Stimulated activated CD4-positive, alpha-beta T cell treated with anti-CD3 and anti-CD28 coated beads, Interleukin-1b, Interleukin-23, amount 100 ng/mL, for 48 hours (primary cell): ENCODE results near the gene KIRREL3.

Experiments
- DNase-seq: peaks from one replicate; pipeline ENCODE4 v3.0.0-alpha.2; 2020

KIRREL3 gene

DNA sequence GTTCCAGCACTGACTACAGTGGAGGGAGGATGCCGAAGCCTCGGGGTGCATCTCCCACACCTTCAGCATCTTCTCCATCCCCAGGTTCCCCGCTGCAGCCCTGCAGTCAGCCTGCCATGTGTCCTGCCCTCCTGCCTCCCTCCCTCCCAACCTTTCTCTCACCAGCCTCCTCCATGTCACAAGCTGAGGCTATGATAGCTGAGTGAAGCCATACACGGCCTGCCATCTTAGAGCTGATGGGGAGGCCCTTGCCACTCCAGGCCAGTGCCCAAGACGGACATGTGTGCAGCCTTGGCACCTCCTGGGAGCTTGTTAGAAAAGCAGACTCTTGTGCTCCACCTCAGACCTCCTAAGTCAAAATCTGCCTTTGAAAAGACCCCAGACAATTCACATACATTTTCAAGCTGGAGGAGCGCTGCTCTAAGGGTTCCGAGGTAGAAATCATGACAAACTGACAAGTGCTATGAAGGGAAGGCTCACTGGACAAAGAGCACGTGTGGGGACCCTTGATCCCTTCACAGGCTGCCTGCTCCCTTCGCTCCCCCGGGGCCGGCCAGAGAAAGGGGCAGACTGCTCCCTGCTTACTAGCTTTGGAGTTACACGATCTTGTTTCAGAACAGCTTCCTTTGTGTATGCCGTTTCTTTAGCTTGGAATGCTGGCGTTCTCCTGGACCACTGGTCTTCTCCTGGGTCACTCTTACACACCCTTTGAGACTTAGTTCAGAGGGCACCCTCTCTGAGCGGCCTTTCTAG lies 521.2 kb downstream of the KIRREL3 start:
- no peak for DNase-seq

DNA sequence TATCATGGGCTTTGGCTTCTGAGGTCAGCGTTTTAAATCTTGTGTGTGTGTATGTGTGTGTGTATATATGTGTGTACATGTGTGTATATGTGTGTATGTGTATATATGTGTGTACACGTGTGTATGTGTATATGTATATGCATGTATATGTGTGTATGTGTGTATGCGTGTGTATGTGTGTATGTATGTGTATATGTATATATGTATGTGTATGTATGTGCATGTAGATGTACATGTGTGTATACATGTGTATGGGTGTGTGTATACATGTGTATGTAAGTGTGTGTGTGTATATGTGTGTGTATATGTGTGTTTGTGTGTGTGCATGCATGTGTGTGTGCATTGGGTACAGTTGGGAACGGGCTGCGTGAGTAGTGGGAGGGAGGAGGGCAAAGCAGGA lies 522.1 kb downstream of the KIRREL3 start:
- no peak for DNase-seq

DNA sequence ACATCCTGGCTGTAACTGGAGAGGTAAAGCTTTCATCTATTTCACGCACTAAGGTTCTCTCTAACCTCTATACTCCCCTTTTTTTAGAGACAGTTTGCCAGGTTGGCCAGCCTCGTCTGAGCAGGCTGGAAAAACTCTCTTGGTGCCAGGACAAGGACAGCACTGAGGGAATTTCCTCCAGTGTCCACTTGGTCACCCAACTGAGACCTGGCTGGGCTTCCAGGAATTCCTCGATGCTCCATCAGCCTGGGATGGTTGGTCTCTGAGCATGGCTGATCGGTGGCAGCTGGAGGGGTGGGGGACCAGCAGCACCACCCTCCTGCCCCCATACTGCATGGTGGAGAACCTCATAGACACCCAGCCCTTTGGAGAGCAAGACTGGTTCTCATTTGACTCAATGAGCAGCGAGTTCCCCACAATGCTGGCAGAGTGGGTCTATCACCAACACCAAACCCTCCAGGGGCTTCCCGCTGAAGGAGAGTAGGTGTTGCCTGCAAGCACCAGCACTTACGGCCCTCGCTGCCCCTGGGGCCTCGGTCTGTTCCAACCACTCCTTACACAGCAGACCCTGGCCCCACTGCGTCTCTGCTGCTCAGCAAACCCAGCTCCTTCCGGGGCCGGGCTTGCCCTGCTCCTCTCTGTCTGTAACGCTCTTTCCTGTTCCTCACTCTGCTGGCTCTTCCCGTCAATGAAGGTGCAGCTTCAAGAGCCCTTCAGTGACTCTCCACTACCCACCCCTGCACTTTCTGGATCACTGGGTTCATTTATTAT lies 522.9 kb downstream of the KIRREL3 start:
- peak; percentile 14 for DNase-seq

DNA sequence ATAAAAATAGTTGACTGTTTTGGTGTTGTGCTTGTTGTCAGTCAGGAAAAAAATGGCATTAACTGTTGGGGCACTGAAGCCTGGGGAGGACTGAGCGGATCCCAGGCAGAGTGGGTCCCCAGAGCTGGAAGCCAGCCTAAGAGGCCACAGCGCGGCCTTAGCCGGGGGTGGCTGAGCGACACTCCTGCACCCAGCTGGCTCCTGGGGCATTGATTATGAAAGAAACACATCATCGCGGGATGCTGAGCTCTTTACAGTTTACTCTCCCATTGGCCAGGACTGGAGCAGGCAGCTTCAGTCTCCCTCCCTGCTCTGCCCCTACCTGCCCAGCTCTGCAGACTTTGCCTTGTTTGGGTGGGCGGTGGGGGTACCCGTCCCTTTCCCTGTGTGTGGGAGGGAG lies 523.6 kb downstream of the KIRREL3 start:
- no peak for DNase-seq

DNA sequence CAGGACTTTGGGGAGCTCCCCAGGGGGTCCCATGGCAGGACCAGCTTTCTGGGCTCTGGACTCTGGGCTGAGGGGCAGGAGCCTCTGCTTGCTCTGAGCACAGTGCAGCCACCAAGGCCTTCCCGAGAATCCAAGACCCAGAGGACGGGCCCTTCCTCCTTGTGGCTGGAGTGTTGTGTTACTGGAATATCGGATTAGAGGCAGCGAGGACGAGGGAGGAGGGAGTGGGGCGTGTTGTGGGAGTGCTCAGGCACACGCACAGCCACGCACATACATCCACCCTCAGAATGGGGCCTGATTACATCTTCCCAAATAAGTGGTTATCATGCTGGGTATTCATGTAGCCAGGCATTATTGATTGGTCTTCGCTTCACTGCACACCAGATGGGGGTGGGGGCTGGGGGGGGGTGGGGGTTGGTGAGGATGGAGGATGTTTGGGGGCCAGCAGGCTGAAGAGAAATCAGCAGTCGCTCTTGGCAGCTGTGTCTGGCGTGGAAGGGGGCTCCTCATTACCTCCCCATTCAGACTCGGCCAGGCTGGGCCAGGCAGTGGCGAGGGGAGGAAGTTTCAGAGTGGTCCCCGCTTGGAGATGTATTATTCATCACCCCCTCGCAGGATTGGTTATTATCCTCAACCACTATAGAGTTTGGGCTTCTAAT lies 524.2 kb downstream of the KIRREL3 start:
- no peak for DNase-seq

DNA sequence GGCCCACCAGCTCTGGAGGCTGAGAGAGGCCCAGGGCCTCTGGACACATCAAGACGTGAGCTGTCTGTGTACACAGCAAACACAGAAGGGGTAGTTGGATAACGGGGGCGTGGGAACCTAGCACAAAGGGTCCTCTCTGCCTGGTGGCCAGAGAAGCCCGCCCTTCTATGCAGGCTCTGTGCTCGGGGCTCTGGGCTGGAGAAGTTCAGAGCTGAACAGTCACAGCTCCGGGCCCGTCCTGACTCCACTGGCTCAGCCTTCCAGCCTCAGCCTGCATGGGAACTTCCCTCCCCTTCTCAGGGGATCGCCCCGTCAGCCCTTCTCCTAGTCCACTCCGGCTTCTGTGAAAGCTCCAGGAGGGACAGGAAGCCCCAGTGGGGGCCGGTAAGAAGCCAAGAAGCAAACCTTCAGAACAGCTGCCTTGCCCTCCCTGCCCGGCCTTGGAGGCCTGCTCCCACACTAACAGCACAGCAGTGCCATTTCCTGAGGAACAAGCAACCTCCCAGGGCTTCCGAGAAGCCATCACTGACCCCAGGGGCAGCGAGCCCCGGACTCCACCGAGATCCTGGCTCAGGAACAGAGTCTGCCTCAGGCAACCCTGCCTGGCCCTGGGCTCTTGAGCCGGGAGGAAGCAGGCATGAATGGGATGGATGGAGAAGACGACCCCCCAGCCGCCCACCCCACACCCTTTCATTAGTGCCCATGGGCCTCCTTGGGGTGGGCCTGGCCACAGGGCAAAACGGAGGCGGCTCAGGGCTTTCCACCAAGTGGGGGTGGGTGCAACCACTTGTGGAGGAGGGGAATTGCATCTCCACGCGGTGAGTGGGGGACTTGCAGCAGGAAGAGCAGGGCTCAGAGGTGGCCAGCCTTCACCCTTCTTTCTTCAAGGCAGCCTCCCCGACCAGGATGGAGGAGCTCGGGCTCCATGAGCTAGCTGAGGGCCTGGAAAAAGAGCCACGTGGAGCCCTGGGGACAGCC lies 525.3 kb downstream of the KIRREL3 start:
- DNase-seq, result no peak

DNA sequence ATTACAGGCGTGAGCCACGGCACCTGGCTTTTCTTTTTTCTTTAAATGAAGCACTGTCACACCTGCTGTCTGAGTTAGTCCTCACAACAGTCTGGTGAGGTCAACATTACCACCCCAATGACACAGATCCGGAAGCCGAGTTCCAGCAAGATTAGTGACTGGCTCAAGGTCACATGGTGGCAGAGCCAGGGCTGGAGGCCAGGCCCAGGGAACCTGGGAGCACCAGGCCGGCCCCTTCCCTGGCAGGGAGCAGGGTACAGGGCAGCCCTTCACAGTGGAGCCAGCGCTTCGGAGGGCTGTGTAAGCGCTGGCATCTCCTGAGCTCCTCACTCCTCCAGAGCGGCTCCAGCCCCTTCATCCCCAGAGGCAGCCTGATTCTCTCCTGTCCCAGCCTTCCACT lies 526.4 kb downstream of the KIRREL3 start:
- DNase-seq, result no peak

DNA sequence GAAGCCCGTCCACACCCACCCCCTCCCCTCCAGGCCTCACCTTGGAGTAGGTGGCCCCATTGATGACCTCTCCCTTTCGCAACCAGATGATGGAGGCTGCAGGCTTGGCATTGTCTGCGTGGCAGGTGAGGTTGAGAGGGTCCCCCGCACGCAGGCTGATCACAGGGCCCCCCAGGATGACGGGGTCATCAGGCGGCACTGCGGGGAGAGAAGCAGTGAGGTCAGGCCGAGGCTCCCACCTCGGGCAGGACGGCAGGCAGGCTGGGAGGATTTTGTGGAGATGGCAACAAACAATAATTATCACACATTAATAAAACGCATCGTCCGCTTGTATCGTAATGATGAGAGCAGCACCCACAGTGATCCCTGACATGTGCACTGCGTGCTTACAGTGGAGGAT lies 527.3 kb downstream of the KIRREL3 start:
- DNase-seq, result no peak

DNA sequence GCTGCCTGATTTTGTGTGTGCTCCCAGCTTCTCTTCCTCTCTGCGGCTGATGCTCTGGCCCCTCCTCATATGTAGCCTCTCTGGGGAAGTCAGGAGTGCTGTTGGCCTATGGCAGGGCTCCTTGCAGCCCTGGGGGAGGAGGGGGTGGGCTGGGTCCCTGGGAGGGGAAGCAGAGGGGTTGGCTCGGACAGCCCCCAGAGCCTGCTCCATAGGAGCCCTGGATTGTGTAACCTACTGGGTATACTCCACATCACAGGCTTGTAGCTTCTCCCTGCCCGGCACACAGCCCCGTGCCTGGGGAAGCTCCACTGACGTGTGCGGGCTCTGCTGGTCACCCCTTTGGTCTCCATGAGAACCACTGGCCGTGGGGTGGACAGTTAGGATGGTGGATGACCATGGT lies 531.3 kb downstream of the KIRREL3 start:
- no peak for DNase-seq

DNA sequence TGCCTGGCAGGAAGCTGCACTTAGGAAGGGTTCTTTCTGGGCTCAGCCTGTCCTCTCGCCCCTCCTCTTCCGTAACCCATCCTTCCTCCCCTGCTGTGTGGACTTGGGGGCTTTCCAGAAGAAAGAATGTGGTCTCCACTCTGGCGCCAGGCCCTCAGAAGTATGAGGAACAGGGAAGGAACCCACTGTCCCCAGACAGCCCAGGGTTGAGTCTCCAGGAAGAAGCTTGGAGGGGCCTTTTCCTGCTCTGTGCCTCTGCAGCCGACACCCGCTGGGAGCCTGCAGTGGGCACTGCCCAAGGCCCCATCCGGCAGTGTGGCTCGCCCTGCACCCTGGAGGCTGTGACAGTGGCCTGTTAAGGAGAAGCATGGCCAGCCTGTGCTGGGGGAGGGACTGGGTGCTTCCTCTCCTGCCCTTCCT lies 532.5 kb downstream of the KIRREL3 start:
- no peak for DNase-seq

DNA sequence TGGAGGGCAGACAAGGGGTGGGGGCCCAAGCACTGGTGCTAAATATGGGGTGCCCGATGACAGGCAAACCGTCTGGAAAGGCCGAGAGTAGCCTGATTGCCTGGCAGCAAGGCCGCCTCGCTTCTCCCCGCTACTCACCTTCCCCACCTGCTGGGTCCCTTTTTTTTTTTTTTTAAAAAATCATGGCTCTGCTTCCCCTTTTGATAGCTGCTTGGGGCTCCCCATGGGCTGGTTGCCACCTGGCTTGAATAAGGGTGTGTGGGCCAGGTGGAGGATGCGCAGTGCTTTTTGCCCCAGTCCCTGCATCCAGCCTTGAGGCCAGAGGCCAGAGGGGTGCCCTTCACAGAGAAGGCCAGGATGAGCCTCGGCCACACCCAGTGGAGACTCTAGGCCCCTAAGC lies 533.1 kb downstream of the KIRREL3 start:
- no peak for DNase-seq

DNA sequence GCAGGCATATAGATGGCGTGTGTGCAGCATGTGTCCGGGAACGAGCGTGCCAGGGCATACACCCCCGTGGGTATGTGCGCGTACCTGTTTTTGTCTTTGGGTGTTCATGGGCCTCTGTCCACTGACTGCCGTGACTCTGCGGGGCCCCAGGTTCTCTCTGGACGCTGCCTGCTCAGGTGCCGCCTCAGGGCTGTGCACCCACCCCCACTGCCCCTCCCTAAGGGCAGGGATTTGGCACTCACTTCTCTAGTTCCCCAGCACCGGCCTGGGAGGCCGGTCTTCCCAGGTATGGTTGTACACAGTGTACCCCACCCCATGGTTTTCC lies 533.6 kb downstream of the KIRREL3 start:
- DNase-seq, result no peak

DNA sequence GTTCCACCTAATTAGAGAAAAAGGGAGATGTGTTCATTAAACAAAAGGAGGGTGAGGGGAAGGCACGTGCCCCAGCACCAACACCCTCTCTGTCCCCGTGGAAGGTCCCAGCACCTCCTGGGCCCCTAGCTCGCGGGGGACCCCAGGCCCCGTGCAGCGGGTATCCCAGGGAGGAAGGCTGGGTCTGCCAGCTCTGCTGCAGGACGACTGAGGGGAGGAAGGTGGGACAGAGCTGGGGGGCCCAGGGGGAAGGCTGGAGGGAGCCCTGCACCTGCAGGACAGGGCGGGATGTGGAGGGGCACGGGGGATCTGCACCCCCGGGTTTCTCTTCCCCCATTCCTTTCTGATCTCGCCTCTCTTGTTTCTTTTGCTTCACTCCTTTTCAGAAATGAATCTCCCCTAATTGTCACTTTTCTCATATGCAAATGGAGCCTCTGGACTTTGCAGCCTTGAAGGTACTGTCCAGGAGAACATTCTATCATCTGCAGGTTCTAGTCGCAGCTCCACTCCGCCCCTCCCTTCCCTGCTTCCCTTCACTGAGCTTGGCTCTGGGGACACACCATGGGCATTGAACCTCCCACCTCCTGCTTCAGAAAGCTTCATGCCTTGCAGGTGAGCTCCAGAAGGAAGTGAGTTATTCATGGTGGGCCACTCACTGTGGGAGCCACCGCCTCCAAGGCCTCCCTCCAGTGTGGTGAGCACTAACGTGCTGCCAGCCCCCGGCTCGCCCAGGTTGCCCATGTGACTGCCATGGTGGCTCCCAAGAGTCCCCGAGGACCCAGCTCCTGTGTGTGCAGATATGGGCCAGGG lies 534.1 kb downstream of the KIRREL3 start:
- DNase-seq, result no peak

DNA sequence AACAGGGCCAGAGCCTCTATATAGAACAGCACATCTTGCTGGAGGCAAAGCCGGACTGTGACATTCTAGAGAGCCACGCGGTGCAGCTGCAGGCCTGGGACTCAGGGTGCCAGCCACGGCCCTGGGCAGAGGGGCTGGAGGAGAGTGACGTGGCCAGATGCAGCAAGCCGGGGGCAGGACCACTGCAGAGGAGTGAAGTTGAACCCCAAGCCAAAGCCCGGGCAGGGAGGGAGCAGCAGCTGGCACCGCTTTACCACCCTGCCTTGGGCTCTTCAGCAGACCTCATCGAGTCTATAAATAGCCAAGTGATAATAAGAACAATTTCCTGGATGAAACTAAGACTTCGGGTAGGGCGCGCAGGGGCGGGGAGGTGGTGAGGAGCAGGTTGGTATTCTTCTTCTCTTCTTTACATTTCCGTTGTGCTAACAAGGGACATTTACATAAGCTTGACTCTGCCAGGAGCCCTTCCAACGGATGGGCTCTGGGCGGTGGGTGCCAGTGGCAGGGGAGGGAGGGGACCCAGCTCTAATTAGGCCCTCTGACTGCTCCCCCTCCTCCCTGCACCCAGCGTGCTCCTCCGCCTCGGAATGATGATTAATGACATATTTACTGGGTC lies 534.9 kb downstream of the KIRREL3 start:
- DNase-seq, result no peak

DNA sequence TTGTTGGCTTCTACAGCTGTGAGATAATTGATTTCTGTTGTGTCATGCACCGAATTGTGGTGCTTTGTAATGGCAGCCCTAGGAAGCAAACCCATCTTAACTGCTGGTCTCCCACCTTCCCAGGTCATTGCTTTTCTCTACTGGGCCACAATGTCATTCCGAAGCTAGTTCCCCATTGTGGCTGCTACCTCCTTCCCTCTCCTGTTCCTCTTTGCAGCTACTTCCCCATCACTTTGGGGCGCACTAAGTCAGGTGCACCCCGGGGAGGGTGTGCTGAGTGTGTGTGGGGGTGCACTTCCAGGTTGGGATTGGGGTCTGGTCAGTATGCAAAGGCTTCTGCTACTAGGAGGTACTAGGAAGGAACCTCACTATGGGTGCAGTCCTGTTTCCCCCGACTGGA lies 535.8 kb downstream of the KIRREL3 start:
- no peak for DNase-seq

DNA sequence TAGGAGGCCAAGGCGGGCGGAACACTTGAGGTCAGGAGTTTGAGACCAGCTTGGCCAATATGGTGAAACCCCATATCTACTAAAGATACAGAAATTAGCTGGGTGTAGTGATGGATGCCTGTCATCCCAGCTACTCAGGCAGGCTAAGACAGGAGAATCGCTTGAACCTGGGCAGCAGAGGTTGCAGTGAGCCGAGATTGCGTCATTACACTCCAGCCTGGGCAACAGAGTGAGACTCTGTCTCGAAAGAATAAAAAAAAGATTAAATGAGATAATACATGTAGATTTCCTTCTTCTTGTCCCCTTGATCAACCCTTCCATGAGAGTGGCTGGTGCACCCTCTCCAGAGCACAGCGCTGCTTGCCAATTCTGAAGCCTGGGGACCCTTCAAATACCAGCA lies 538.1 kb downstream of the KIRREL3 start:
- no peak for DNase-seq

DNA sequence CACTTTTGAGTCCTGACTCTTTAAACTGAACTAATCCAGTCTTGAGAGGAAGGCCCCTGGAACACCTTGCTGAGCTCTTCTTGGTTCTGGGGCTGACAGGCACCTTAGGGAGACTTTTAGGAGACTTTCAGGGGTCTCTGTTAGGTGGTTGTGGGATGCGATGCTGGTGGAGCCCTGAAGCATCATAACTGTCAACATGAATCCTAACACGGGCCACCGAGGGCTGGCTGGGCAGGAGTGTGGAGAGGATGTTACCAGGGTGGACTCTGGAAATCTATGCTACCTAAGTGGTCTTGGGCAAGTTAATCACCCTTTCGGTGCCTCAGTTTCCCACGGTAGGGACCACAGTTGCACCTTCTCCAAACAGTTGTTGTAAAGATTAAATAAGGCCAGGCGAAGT lies 538.6 kb downstream of the KIRREL3 start:
- DNase-seq, result no peak

DNA sequence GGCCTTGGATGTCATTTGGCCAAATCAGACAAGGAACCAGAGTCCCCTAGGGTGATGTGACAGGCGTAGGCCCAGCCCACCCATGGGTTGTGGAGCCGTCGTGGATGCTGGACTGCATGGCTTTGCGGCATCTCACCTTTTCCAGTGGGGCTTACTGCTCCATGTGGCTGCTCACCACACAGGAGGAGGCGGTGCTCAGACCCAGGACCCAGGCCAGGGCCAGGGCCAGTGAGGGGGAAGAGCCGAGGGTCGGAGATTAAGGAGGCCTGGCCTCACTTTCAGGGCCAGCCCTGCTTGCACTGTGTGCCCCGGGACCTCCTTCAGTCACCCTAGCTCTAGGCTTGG lies 539.5 kb downstream of the KIRREL3 start:
- DNase-seq, result no peak

DNA sequence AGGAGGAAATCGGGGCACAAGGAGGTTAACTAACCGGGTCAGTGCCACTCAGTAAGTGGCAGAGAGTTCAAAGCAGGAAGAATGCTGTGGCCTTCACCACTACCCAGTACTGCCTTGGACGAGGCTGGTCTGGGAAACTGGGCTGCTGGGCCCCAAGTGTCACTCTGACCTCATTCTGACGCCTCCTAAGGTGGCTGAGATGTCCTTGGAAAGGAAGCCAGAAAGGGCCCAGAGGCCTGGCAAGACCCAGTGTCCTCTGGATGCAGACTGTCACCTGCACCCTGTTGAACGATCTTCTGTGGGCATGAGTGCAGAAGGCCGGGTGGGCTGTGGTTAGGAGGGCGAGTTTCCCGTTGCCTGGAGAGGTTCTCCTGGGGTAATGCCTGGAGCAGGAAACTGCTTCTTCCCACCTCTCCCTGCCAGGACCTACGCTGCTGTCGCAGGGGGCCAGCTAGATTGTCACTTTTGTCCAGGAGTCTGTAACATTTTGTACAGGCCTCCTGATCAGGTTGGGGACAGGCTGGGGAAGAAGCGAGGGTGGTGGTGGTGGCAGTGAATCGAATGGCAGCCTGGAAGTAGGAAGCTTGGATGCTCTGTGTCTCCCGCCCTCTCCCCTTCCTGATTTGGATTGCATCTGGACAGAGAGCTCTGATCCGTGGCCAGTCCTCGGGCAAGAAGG lies 540.0 kb downstream of the KIRREL3 start:
- DNase-seq, result no peak

DNA sequence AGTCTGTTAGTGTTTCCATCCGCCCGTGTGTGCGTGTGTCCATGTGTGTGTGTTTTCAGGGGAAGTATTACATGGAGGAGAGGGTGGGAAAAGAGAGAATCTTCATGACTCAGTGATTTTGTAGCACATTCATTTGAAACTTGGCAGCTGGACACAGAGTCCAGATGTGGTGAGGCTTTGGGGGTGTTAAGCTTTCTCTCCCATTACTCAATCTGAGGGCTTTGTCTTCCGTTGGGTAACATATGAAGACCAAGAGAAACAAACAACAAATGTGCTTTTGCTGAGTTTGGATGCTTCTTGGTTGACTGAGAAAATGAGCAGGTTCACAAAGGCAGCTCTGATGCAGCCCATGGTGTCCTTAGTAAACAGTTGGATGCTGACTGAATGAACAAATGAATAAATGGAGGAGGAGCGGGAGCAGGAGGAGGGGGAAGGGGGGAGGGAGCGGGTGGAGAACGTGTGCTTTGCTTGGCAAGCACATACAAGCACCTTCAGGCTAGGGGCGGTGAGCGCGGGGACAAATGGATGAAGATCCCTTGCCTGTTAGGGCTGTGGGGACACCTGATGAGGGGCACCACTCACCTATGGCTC lies 540.8 kb downstream of the KIRREL3 start:
- DNase-seq, result no peak

DNA sequence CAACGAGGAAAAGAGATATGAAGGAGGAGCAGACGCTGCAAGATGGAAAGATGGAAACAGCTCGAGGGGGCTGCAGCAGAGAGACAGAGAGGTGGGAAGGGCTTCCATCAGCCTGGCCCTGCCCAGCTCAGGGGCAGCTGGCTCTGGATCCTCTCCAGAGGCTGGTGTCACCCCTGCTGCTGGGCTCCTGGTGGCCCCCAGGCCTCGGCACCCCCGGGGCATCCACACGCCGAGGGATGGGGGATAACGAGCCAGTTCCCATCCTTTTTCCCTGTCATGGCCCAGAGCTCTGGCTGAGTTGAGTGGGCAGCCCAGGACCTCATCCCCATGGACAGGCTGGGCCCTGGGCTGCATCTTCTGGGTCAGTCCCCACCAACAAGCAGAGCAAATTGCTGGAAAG lies 542.8 kb downstream of the KIRREL3 start:
- no peak for DNase-seq
